HG03354 (cell line): ENCODE results near the gene ABCD3.
"Not testable (repeated sequence)": the region's sequence is repeated elsewhere in the genome, so short reads cannot be mapped to it uniquely, and the experiment has no call there.

Source experiments
- ATAC-seq: cut with Tn5 transposase; IDR thresholded peaks from one replicate; pipeline ENCODE4 v1.9.1; 2021; ENCODE audit warnings: mild to moderate bottlenecking; ENCODE audit not compliant: unreplicated experiment, poor library complexity, severe bottlenecking

Gene ABCD3

GRCh38 chr1:94445733-94446132, 27.5 kb downstream of the ABCD3 start:
- ATAC-seq: not testable (repeated sequence)

- ATAC-seq: not testable (repeated sequence)
Measured at GRCh38 chr1:94446177-94446576, 28.0 kb downstream of the ABCD3 start.

GRCh38 chr1:94448741-94449140, 30.6 kb downstream of the ABCD3 start:
- not testable (repeated sequence) for ATAC-seq

GRCh38 chr1:94456736-94457135, 38.5 kb downstream of the ABCD3 start:
- ATAC-seq: no peak

- no peak for ATAC-seq
Measured at GRCh38 chr1:94462606-94463005, 44.4 kb downstream of the ABCD3 start.

GRCh38 chr1:94463056-94463764, 45.0 kb downstream of the ABCD3 start:
- ATAC-seq: no peak

- no peak for ATAC-seq
Measured at GRCh38 chr1:94463765-94464330, 45.7 kb downstream of the ABCD3 start.

- no peak for ATAC-seq
Measured at GRCh38 chr1:94468708-94469107, 50.5 kb downstream of the ABCD3 start.

- ATAC-seq: no peak
Measured at GRCh38 chr1:94471271-94471670, 53.1 kb downstream of the ABCD3 start.

GRCh38 chr1:94475232-94475631, 57.0 kb downstream of the ABCD3 start:
- no peak for ATAC-seq

GRCh38 chr1:94479682-94480081, 61.5 kb downstream of the ABCD3 start:
- ATAC-seq: no peak

GRCh38 chr1:94481473-94481933, 63.3 kb downstream of the ABCD3 start:
- ATAC-seq: peak; percentile 96

GRCh38 chr1:94486990-94487389, 68.8 kb downstream of the ABCD3 start:
- no peak for ATAC-seq

GRCh38 chr1:94490556-94490955, 72.4 kb downstream of the ABCD3 start:
- no peak for ATAC-seq

GRCh38 chr1:94496076-94496755, 78.0 kb downstream of the ABCD3 start:
- no peak for ATAC-seq

- no peak for ATAC-seq
Measured at GRCh38 chr1:94501426-94501825, 83.2 kb downstream of the ABCD3 start.

- no peak for ATAC-seq
Measured at GRCh38 chr1:94501935-94502334, 83.7 kb downstream of the ABCD3 start.

GRCh38 chr1:94503153-94503552, 85.0 kb downstream of the ABCD3 start:
- ATAC-seq: no peak

- ATAC-seq: no peak
Measured at GRCh38 chr1:94504601-94505000, 86.4 kb downstream of the ABCD3 start.

GRCh38 chr1:94512816-94513215, 94.6 kb downstream of the ABCD3 start:
- ATAC-seq: no peak
